DMS114 treated with DMSO at 0.1 percent for 48 hours (cell line): ENCODE data around the gene LIMCH1.
A peak's percentile ranks its signal among the peaks of the same experiment; 100 is the strongest.
"Not testable (repeated sequence)": the region's sequence is repeated elsewhere in the genome, so short reads cannot be mapped to it uniquely, and the experiment has no call there.

Source experiments
- DNase-seq: peaks from one replicate; lab custom pipeline; 2025; ENCODE audit not compliant: unreplicated experiment; lab: John Stamatoyannopoulos, UW

Gene LIMCH1

DNA sequence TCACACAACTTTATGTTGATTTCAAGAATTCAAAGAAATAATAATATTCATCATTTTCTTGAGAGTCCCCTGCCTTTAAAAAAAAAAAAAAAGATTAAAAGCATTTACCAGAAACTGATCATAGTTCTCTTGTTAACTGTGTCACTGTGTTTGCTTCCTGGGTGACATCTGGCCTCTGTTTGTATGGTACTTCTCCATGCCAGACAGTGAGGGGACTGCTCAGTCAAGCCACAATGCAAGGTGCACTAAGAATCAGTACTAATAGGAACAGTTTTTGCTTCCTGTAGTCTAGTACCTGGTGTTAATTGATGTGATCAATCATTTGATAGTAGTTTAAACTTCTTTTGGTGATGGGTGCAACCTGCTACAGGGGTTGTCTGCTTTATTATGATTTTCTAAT lies 133.0 kb downstream of the LIMCH1 start:
- no peak for DNase-seq

DNA sequence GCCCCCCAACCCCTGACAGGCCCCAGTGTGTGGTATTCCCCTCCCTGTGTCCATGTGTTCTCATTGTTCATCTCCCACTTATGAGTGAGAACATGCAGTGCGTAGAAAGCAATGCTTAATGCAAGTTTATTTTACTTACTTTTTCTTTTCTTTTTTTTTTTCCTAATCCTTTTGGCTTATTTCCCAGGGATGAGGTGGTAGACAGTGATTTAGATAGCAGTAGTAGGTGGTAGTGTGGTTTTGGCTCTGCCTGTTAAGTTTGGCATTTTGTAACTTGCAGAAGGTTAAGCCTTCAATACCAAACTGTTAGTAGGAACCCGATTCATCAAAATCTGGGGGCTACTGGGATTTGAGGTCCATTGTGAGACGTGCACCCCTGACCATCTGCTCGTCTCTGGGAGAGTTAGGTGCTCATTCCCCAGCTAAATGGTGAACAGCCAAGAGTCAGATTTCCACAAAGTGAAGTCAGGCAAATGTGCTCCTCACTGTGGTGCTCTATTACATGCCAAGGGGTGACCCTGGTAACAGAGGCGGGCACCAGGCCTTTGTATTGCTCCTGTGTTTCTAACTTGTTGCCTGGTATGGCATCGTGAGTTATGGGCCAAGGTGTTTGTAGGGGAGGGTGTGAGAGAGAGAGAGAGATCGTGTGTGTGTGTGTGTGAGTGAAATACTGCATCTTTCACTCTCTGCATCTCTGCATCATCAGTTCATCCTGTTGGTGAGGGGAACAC lies 140.3 kb downstream of the LIMCH1 start:
- DNase-seq: no peak

DNA sequence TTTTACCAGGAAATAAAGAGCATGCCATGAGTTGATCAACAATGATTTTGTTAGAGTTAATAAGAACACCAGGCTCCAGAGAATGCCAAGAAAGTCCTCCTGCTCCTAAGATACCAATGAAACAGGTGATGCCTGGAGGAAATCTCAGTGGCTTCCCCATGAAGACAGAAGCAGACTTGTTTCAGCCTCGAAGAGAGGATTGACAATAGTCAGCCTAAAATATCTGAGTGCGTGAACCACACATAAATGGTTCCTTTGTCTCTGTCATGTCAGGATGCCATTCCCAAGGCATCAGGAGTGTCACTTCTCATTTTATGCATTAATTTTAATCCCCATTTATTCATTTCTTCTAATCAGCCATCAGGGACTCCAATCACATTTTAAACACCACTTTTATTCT lies 141.0 kb downstream of the LIMCH1 start:
- DNase-seq: no peak

DNA sequence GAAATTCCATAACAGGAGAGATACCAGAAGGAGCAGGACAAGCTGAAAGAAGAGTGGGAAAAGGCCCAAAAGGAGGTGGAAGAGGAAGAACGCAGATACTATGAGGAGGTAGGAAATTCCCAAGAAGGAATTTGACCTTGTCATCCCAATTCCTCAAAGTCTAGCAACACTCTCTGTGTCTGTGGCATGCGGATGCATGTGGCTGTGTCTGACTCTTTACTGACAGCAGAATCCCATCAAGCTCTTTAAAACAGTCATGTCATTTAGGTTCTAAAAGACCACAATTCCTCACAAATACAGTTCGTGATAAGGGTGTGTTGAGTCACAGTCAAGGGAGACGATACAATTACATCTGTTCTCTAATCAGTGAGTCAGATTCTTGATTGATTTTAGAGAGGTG lies 142.0 kb downstream of the LIMCH1 start:
- no peak for DNase-seq

DNA sequence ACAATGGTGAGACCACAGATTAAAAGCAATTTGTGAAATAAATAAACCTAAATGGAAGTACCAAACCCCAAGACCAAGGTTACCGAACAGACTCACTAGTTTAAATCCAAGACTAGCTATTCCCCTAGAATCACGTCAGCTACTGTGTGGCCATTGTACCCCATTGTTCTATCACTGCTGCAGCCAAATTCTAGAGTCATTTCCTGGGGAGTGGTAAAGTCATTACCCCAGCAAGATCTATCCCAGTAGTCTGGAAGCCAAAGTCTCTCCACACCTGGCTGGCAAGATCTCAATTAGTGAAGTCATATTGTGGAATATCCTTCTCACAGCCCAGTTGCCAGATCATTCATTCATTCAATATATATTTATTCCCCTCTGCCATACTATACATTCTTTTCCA lies 143.1 kb downstream of the LIMCH1 start:
- DNase-seq: no peak

DNA sequence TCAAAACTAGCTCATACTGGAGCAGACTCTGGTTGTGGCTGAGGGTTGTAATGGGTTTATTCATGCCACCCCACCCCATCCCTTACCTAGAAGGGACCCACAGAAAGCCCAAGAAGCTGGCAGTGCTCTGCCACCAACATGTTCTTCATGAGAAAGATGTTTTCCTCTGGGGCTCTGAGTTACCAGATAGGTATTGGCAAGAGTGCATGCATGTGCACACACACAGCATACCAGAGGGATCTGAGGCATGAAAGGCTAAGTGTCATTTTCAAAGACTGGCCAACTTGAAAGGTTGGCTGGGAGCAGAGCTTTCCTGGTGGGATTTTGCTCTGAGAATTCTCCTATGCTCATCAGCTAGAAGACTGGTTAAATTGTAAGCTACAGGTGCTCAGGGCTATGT lies 145.4 kb downstream of the LIMCH1 start:
- no peak for DNase-seq

DNA sequence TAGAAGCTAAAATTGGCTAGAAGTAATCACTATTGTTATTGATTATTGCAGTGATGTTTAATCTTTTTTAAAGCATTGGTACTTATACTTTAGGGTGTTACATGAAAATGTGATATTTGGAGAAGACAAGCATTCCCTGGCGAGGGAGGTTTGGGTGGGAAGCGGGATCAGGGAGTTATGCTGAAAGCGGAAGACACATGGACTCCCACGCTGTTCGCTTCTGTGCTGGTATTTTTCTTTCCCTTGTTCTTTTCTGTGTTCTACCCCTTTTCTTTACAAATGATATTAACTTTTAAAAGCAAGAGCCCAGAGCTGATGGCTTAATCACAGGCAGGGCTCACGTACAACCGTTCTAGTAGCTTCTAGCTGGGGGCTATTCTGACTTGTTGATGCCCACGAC lies 148.9 kb downstream of the LIMCH1 start:
- DNase-seq: no peak

DNA sequence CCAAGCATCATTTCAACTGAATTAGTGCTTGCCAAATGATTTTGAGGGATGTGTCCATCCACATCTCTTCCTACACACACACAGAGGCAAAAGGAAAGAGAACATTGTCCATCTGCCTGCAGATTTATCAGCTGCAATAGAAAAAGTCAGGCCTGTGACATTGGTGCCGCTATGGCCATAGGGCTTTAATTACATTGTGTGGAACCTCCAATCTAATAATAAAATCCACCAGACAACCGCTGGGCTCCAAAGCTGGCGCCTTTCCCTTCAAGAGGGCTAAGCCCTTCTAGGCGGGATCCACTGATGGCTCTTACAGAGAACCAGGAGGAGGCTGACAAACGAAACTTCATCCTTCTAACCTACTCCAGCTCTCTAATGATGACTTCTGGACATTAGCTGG lies 150.0 kb downstream of the LIMCH1 start:
- no peak for DNase-seq

DNA sequence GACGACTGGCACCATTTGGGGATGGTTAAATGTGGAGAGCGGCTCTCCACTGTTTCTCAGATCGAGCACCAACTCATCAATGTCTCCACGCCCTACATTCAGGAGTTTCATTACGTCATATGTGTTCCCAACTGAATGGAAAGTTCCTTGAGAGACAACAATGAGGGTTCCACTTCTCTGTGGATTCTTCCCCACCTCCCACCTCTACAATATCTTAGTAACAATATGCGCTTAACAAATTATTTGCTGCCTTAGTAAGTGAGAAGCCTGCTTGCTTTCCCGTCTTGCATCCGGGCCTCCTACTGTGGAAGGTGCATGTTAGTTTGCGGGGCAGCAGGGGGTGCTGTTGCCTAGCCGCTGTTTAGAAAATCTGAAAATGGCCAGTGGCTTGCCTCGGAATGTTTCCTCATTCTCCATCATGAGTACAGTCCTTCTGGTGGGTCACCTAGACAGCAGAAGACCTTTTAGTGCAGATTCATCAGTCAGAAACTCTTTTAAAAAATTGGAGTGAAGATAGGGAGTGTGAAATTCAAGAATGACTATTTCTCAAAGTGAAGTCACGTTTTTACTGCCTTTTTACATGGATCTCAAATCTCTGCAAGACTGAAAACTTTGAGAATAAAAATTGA lies 154.9 kb downstream of the LIMCH1 start:
- DNase-seq: peak; percentile 40

DNA sequence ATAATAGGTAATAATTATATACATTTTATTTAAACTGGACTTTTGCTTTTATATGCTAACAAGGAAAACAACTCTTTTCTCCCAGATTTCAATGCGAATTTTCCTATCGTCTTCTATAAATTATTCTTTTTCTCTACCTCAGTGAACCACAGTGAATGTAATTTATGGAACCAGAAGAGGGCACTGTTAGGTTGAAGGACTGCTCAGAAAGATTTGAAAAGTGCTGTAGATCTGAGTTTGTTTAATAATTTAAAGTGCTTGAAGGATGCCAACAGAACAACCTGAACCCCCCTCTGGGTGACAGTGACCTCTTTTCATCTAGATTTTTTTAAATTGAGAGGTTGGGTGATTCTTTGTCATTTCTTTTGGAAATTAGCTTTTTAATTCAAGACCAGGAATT lies 155.7 kb downstream of the LIMCH1 start:
- peak; percentile 33 for DNase-seq

DNA sequence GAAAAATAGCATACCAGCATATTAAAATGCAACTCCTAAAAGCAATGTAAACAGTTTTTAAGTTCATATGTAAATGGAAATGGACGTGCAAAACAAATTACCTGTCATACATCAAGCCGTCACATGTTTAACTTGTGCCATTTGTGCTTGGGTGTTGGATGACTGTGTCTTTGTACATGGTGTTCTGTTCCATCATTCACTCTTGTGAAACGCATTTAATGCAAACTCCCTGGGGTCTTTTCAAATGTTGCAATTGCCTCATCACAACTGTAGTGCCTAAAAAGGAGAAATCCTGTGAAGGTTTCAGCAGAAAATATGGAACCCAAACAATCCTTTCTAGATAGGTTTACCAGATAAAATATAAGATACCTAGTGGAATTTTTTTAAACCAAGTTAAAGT lies 158.2 kb downstream of the LIMCH1 start:
- no peak for DNase-seq

DNA sequence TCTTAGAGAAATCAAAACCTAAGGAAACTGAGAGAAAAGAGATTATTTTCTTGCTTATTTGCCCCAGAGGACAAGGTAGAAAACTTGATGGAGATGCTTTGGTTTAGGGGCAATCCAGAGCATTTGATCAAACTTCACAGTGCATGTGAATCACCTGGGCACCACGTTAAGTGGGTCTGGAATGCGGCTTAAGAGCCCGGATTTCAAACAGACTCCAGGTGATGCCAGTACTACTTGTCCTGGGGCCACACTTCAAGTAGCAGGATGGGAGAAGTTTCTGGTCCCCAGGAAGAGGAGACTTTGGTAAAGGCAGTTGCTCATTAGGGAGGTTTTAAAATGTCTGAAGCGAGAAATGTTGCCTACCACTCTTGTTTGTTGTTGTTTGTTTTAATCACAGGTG lies 158.8 kb downstream of the LIMCH1 start:
- no peak for DNase-seq

DNA sequence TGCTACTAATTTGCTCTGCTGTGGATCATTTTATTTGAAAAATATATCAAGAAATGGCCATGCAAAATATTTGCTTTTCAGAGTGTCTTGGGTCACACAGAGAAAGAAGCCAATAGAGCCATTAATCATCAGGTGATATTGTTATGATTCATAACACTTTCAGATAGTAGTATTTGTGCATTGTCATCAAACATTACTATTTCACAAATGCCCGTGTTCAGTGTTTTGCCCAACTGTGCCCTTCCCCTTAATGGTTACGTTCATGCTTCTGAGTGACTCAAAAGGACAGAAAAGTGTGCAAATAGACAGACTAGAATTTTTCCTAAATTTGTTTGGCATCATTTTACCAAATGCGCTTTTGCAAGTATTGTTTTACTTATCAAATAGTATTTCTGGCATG lies 164.0 kb downstream of the LIMCH1 start:
- no peak for DNase-seq

DNA sequence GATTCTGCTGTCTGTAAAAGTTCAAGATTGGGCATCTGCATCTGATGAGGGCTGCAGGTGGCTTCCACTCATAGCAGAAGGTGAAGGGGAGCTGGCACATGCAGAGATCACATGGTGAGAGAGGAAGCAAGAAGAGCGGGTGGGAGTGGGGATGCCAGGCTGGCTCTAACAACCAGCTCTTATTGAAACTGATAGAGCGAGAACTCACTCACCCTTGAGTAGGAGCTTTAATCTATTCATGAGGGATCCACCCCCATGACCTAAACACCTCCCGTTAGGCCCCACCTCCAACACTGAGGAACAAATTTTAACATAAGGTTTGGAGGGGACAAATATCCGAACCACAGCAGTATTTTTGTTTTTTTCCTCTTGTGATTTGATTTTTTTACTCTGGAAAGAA lies 164.8 kb downstream of the LIMCH1 start:
- DNase-seq: no peak

DNA sequence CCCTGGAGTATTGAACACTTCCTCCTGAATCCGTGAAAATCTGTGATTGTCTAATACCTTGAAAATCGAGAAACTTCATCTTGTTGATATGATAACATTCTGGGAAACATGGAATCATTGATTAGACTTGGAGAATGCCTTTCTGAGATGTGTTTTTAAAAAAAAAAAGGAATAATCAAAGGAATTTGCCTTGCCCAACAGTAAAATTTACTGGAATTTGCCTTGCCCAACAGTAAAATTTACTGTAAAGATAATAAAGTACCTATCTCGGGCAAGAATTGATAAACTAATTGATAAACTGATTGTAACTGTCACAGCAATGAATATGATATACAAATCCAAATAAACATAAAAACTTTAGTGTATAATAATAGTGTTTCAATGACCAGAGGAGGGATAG lies 165.8 kb downstream of the LIMCH1 start:
- DNase-seq: no peak

DNA sequence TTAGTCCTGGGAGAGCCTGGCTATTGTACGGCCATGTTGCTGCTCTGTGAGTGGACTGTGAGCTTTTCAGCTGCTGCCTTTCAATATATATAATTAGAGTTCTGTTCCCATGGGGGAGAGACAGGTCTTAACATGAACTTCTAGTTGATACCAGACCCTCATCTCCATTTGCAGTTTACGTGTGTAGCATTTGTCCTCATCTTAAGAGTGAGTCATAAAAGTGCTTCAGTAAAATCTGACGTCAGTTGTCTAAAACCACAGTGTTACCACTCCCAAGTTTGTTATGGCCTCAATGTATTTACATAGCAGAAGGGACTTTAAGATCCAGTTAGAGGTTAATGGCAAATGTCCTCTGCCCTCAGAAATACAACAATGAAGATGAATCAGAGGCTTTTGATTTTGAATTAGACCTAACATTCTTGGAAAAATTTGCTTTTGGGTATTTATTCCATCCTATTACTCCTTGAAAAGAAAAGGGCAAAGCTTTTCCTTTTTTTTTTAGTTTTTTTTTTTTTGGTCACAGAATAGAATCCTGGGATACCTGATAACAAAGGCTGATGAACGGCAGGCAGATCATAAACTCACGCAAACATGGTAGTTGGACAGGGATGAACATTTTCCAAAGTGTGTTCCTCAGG lies 172.0 kb downstream of the LIMCH1 start:
- DNase-seq: no peak

DNA sequence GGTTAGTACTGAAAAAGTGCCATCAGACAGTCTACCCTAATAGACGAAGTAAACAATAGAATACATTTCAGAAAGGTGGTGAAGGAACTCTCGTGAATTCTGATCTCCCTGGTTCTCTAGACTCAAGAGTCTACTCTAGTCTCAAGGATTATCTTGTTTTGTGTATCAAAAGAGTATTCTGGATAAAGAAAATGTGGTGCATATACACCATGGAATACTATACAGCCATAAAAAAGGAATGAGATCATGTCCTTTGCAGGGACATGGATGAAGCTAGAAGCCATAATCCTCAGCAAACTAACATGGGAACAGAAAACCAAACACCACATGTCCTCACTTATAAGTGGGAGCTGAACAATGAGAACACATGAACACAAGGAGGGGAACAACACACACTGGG lies 173.7 kb downstream of the LIMCH1 start:
- DNase-seq: not testable (repeated sequence)

DNA sequence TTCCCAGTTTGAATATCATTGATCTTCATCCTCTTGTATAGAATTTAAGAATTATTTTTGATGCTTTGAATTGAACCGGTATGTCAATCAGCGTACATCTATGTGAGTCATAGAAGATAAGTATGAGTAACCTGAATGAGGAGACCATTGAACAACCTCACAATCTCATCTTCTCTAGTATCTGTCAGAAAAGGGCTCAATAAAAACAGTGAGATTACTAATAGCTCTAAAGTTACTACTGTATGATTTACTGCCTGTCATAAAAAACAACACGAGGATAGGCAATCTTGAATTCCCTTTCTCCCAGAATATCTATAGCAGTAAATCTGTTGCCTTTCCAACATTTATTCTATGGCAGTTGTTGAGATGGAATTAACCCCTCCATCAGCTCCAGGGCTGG lies 174.5 kb downstream of the LIMCH1 start:
- DNase-seq: no peak

DNA sequence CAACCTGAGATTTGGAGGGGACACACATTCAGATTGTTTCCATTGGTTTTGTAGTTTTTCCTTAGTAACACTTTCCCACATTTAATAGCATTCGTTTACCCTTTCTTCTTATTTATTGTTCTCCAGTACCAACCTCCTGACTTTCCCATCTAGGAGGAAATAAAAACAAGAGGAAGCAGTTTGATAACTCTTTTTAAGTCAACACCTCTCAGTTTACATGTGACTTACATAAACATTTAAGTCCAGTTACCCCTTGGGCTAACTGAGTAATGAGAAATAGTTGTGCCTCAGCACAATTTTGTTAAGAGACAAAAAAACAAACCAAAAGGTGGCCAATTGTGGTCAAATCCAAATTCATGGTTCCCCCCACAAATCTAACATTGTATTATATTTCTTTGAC lies 175.8 kb downstream of the LIMCH1 start:
- no peak for DNase-seq

DNA sequence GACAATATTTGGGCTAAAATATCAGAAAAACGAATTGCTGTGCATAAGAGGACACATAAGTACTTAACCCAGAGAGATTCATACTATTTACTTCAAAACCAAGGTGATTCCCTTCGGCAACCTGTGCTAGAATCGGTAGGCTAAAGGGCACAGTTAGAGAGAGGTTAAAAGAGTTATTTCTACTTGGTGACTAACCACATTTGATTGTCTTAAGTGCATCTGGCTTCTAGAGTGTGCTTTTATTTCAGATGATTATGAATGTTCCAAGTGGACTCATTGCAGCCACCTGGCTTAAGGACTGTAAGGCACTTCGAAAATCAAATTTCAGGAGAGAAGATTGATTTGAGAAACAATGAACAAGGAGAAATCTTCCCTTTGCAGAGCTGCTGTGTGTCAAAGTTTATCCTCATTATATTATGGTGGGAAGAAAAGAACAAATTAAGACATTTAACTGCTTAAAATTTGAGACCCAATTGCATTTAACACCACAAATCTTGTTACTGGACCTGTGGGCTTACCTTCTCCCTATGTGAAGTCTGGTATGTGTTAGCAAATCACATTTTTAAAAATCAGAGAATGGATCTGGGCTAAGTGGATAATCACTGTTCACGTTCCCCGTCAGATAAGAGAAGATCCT lies 176.5 kb downstream of the LIMCH1 start:
- no peak for DNase-seq

DNA sequence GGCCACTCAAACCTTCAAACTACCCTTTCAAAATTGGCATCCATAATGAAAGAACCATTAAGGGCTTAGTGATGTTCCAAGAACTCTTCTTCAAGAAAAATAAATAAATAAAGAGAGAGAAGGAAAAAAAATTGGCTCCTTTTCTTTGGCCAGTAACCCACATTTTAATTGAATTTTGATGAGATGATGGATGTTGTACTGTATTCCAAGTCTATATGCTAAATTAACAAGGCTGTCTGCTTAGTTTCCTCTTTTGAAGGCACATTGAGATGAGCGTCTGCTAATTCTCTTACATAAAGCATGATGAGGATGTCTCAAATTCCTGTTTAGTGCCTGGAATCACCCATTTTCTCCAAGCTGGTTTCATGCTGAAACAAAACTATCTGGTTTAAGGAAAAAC lies 177.2 kb downstream of the LIMCH1 start:
- no peak for DNase-seq

DNA sequence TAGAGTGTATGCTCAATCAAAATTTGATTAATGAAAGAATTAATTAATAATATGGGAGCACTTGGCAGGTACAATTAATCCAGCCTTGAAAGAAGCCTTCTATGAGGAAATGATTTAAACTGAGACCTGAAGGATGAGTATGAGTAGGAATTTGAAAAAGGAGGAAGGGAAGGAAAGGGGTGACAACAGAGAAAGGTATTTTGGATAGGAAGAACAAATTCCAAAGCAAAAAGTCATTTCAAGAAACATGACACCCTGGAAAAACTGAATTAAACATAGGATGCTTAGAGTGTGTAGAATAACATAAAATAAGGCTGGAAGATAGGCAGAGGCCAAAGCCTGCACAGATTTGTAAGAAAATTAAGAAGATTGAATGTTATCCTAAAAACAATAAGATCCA lies 180.9 kb downstream of the LIMCH1 start:
- DNase-seq: no peak
